Astrocyte (in vitro differentiated cells and primary cell): Measurements from ENCODE around the gene GRIP1.

Experiments
- EZH2 ChIP-seq: IDR thresholded peaks from 2 replicates; pipeline ENCODE4 v1.6.1; 2012; ENCODE audit warnings: mild to moderate bottlenecking, low read length, inconsistent platforms; ENCODE audit not compliant: insufficient read depth
- TF ChIP-seq, protein P1 (sequence below): IDR thresholded peaks from 2 replicates; pipeline ENCODE4 v1.5.1; 2011; ENCODE audit warnings: low read depth, mild to moderate bottlenecking, inconsistent platforms, low read length, moderate library complexity; ENCODE audit not compliant: insufficient read depth

GRCh38 chr12:66428870-66429269 lies 250.0 kb downstream of the GRIP1 start:
- TF ChIP-seq, protein P1, sequence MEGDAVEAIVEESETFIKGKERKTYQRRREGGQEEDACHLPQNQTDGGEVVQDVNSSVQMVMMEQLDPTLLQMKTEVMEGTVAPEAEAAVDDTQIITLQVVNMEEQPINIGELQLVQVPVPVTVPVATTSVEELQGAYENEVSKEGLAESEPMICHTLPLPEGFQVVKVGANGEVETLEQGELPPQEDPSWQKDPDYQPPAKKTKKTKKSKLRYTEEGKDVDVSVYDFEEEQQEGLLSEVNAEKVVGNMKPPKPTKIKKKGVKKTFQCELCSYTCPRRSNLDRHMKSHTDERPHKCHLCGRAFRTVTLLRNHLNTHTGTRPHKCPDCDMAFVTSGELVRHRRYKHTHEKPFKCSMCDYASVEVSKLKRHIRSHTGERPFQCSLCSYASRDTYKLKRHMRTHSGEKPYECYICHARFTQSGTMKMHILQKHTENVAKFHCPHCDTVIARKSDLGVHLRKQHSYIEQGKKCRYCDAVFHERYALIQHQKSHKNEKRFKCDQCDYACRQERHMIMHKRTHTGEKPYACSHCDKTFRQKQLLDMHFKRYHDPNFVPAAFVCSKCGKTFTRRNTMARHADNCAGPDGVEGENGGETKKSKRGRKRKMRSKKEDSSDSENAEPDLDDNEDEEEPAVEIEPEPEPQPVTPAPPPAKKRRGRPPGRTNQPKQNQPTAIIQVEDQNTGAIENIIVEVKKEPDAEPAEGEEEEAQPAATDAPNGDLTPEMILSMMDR: no peak
- no peak for TF ChIP-seq EZH2
